Non-pigmented ciliary epithelial cell (primary cell): Measurements from ENCODE around the gene NCKAP1.
"Not testable (repeated sequence)": the region's sequence is repeated elsewhere in the genome, so short reads cannot be mapped to it uniquely, and the experiment has no call there.

Source experiments
- DNase-seq: peaks from one replicate; pipeline ENCODE4 v3.0.0-alpha.2; 2010; ENCODE audit warnings: low read depth

The NCKAP1 gene, protein sequence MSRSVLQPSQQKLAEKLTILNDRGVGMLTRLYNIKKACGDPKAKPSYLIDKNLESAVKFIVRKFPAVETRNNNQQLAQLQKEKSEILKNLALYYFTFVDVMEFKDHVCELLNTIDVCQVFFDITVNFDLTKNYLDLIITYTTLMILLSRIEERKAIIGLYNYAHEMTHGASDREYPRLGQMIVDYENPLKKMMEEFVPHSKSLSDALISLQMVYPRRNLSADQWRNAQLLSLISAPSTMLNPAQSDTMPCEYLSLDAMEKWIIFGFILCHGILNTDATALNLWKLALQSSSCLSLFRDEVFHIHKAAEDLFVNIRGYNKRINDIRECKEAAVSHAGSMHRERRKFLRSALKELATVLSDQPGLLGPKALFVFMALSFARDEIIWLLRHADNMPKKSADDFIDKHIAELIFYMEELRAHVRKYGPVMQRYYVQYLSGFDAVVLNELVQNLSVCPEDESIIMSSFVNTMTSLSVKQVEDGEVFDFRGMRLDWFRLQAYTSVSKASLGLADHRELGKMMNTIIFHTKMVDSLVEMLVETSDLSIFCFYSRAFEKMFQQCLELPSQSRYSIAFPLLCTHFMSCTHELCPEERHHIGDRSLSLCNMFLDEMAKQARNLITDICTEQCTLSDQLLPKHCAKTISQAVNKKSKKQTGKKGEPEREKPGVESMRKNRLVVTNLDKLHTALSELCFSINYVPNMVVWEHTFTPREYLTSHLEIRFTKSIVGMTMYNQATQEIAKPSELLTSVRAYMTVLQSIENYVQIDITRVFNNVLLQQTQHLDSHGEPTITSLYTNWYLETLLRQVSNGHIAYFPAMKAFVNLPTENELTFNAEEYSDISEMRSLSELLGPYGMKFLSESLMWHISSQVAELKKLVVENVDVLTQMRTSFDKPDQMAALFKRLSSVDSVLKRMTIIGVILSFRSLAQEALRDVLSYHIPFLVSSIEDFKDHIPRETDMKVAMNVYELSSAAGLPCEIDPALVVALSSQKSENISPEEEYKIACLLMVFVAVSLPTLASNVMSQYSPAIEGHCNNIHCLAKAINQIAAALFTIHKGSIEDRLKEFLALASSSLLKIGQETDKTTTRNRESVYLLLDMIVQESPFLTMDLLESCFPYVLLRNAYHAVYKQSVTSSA

DNA sequence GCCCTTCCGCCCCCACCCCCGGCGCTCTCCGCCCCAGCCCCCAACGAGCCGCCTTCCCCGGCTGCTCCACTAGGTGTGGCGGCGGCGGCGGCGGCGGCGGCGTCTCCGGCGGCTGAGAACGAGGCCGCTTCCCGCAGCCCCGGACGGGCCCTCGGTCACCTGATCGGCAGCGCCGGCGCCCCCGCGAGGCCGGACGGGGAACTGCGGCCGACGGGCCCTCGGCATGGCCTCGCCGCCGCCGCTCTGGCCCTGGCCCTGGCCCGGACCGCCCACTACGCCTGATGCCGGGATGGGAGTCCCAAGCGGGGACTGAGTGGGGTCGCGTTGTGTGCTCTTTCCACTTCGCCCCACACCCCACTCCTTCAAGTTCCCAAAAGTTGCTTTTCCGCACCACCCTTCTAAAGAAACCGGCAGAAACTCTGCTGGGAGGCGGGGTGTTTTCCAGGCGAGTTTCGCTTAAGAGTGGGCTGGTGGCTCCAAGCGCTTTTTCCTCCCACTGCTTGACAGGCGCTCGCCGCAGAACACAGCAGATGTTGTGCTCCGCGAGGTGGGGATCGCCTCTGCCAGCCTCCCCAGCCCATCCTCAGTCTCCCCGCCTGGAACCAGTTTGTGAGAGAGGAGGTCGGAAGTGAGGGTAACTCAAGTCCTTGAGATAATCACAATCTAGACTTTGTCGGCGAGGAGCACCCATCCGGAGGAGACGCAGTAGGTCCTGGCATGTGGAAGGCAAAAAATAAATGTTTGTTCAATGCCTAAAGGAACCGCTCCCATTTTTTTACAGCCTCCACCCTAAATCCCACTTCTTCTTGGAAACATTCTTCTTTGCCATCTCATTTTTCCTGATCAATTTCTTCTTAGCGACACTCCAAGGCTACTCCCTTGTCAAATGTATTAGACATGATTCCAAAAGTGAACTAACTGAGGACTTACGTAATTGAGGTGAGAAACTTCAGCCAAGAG, at the start of gene NCKAP1:
NCKAP1 (minus strand) TSS at position 117 of the 960 bp plus-strand sequence. CDS start 358 bp downstream, outside the sequence.
- DNase-seq: no peak

DNA sequence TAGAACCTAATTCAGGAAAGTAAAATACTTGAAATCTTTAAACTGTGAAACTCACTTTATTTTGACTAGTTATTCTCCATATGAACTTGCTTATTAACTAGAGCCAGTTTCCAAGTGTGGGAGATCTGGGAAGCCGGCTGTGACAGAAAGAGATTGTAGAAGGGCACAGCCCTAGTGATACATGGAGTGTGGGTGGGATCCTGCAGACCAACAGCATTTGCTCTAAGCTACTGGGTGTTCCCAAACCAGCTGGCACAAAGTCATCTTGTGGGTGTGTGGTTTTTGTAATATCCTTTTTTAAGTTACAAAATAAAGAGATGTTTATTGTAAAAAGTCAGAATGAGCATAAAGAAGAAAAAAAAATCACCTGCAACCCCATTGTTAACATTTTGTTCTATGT, 43.7 kb upstream of the NCKAP1 start:
- DNase-seq: no peak

DNA sequence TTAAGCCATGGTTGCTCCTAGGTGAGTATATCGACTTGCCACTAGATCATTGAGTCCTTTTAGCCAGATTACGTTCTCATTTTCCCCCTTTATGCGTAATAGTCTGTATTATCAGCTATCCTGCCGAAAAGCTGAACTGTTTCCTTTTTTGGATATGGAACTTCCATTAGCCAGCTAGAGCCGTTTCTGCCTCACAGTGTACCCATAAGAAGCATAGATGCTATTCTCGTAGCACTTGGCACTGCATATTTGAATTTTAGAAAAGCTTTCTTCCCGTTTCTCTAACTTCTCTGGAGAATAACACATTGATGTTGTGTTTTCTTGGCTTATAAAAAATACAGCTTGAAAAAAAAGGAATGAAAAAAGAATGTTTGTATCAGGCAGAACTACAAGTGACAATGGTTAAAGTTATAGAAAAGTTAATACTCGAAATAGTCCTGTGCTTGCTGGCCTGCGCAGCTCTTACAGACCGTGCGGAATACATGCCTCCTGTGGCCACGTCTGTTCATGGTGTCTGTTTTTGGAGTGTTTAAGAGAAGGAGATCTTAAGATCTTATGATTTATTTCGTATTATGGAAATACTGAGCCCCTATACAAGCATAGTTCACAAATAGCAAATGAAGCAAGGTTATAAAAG, 41.0 kb upstream of the NCKAP1 start:
- no peak for DNase-seq

DNA sequence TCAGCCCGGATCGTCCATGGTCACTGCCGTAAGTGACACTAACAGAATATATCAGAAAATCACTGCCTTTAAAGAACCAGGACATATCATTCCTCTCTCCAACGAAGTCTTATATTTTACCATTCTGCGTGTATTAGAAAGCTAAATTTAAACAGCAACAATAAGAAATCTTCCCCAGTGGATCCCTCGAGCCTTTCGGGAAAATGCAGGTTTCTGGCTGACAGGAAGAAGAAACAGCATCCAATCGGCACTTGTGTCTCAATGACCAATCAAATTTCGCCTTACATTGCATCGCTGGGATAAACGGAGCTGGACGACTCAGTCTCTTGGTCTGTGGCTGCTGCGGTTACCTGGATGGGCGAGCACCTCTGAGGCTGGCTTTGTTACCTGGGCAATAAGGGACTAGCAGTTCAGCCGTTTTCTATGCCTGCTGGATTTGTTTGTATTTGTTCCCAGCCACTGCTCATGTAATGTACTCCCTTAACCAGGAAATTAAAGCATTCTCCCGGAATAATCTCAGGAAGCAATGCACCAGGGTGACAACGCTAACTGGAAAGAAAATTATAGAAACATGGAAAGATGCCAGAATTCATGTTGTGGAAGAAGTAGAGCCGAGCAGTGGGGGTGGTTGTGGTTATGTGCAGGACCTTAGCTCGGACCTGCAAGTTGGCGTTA, 40.3 kb upstream of the NCKAP1 start, which contains the start of gene DUSP19:
DUSP19 (plus strand) TSS at position 284 of the 675 bp plus-strand sequence; CDS start at position 471, 187 bp downstream.
- DNase-seq: peak; percentile 78

DNA sequence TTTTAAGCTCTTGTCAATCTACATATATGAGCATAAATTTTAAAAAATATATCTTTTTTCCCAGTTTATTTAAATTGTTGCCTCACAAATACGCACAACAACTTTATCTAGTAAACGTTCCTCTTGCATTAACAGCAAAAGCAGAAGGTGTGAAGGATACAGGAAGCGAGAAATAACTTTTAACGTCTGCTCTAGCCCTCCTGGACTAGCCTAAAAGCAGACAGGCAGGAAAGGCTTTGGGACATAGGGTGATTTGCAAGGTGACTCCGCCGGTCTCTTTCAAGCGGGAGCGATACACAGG, 39.9 kb upstream of the NCKAP1 start:
- no peak for DNase-seq

DNA sequence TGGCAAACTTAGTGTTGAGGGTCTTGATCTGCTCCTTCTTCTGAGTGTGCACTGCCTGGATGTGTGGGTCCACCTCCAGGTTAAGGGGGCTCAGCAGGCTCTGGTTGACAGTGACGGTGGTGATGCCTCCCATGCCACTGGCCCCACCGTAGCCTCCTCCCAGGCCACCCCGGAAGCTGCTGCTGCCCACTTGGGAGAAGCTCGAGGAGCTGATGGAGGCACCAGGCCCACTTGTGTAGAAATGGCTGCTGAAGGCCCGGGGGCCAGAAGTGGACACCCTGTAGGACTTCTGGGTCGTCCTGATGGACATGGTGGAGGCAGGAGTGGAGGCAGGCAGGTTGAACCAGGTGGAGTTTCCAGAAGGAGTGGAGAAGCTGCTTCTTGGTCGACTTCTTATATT, 33.9 kb upstream of the NCKAP1 start:
- DNase-seq: no peak

DNA sequence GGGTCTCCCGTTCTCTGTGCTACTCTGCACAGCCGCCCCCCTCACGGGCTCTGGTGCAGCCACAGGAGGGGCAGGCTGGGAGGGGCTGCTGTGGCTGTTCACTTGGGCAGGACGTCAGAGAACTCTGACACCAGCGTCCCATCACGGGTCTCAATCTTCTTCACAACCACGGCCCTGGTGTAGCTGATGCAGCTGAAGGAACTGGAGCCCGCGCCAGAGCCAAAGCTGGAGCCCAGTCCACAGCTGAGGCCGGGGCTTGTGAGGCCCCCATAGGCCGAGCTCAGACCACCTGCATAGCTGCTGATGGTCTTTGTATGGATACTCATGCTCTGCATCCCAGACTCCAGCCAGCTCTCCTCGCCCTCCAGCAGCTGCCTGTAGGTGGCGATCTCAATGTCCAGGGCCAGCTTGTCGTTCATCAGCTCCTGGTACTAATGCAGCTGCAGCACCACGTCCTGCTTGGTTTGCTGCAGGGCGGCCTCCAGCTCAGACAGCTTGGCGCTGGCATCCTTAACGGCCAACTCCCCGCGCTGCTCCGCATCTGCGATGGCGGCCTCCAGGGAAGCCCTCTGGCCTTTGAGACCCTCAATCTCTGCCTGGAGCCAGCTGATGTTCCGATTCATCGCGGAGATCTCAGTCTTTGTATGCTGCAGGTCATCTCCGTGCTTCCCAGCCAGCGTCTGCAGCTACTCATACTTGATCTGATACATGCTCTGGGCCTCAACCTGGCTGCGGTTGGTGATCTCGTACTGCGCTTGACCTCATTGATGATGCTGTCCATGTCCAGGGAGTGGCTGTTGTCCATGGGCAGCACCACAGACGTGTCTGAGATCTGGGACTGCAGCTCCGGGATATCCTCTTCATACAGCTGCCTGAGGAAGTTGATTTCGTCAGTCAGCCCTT, 32.9 kb upstream of the NCKAP1 start:
- DNase-seq: no peak

DNA sequence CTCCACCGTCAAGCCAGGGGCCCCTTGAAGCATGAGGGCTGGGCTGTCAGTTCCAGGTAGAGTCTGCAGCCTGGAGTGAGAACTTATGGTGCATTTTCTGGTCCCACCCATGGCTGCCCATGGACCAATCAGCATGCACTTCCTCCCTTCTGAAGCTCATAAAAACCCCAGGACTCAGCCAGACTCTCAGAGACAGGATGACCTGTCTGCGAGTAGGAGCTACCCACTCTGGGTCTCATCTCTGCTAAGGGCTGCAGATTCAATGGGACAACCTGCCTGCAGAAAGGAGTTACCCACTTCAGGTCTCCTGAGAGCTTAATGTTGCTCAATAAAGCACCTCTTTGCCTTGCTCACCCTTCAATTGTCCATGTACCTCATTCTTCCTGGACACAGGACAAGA, 30.9 kb upstream of the NCKAP1 start:
- no peak for DNase-seq

DNA sequence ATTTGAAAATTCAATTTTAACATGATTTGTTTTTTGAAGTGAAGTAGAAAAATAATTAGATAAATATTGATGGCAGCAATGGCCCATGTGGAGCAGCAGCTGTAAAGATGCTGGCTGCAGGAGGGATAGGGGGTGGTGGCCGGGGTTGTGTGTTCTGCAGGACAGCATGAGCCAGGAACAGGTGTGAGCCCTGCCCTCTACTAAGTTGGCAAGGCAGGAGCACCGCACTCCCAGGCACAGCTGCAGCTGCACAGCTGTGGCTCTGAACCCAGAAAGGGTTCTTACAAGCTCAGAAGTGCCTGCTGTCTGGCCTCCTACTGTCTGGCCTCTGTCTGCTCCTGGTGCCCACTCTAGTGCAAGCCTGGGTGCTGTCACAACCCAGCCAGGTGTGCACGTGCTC, 30.3 kb upstream of the NCKAP1 start:
- DNase-seq: no peak

DNA sequence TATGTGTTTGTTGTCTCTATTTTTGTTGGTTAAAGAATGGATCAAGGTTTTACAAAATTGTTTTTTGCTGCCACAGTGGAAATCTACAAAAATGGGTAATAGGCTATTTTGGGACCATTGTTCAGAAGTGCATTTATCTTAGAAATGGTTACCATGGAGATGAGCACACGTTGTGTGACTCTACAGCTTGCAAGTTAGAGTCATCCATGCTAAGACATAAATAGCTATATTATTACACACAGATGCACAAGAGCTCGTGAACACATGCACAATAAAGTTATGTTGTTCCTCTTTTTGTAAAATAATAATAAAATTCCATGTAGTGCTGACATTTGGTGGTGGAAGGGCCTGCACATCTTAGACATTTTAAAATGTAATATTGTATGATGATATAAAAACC, 24.8 kb upstream of the NCKAP1 start:
- no peak for DNase-seq

DNA sequence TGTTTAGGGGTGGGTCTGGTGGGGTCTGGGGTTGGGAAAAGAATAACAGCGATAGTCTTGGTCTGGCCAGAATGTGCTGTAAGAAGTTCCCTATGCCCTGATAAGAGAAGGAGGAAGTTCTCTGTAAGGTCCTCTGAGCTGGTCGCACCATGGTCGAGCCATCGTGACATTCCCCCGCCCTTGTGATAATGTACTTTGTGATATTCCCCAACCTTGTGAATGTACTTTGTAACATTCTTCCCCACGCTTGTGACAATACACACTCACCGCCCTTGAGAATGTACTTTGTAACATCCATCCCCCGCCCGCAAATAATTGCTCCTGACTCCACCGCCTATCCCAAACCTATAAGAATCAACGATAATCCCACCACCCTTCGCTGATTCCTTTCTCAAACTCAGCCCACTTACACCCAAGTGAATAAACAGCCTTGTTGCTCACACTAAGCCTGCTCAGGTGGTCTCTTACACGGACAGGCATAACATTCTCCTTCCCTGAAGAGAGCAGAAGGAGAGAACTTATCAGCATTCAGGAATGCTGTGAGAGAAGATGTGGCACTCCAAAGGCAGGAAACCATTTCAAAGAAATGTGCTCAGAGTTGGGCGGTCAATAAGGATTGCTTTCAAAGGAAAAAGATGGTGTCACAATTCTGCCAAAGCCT, 22.4 kb upstream of the NCKAP1 start:
- no peak for DNase-seq

DNA sequence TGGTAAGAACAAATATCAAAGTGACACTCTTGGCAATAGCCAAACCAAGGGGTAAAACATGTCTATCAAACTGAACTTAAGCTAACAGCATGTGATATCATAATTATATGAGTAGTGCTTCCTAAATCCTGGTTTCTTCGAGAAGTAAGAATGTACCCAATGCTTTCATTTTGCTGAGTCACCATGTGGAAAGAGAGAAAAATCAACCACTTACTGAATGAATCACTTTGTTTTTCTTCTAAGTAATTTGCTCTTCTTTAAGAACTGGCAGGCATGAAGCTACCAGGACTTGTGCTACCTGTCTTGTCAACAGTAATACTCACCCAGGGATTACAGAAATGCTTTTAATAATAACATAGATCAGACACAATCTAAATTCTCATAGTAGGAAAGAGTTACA, 21.3 kb upstream of the NCKAP1 start:
- DNase-seq: peak; percentile 72

DNA sequence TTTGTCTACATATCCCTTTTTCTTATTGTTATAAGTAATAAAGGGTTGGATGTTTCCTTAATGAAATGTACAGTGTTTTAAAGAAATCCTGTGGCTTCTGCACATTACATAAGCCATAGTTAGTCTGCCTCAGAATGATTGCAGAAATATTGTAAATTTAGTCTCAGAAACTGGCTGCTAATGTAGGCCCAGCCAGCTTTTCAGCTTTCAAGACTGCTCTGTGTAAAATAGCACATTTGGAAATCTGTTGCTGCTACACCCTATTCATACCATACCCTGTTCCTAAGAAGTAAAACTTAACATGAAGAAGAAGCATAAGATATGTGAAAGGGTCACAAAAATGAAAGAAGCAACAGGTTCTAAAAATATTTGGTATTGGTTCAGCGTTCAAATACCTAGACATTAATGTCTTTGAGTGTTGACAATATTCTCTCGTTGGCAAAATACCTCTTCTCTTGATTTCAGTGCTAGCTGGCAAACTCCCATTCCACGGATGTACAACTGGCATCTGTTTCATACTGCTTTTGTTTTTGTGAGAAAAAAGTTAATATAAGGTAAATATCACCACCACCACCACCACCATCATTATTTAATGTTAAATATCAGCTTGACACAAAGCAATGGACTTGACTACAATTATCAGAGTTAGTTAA, 19.2 kb upstream of the NCKAP1 start:
- no peak for DNase-seq

DNA sequence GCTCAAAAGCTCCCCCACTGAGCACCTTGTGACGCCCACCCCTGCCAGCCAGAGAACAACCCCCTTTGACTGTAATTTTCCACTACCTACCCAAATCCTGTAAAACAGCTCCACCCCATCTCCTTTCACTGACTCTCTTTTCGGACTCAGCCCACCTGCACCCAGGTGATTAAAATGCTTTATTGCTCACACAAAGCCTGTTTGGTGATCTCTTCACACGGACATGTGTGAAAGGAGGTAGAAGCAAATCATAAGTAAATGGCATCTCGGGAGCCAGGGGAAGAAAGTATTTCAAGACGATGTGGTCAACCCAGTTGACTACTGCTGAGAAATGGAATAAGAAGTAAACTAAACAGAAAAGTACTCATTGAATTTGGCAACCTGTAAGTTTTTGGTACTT, 11.2 kb upstream of the NCKAP1 start:
- DNase-seq: no peak

DNA sequence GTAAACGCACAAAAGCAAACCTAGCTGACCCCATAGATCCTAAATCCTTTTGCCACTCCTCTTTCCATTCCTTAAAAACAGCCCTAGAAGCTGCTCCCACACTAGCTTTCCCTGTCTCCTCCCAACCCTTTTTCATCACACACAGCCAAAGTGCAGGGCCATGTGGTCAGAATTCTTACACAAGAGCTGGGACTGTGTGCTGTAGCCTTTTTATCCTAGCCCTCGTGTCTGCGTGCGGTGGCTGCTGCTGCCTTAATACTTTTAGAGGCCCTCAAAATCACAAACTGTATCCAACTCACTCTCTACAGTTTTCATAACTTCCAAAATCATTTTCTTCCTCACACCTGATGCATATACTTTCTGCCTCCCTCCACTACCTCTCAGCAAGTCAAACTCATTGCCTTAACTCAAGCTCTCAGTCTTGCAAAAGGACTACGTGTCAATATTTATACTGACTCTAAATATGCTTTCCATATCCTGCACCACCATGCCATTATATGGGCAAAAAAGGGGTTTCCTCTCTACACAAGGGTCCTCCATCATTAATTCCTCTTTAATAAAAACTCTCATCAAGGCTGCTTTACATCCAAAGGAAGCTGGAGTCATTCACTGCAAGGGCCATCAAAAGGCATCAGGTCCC, 9.3 kb upstream of the NCKAP1 start:
- not testable (repeated sequence) for DNase-seq

DNA sequence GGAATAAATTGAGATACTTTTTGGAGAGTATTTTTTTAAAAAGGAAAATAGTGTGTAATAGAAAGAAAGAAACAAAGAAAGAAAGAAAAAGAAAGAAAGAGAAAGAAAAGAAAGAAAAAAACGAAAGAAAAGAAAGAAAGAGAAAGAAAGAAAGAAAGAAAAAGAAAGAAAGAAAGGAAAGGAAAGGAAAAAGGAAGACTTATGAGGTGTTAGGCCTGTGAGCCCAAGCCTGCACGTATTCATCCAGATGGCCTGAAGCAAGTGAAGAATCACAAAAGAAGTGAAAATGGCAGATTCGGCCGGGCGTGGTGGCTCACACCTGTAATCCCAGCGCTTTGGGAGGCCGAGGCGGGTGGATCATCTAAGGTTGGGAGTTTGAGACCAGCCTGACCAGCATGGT, 5.3 kb upstream of the NCKAP1 start:
- not testable (repeated sequence) for DNase-seq

DNA sequence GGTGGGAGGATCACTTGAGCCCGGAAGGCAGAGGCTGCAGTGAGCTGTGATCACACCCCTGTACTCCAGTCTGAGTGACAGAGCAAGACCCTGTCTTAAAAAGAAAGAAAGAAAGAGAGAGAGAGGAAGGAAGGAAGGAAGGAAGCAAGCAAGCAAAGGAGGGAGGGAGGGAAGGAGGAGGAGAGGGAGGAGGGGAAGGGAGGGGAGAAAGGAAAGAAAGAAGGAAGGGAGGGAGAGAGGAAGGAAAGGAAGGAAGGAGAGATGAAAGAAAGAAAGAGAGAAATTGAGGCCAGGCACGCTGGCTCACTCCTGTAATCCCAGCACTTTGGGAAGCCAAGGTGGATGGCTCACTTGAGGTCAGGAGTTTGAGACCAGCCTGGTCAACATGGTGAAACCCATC, 2.3 kb upstream of the NCKAP1 start:
- no peak for DNase-seq
